Left cardiac atrium (tissue), 4 donors: ENCODE results near the gene ITGB6. TPM values are rescaled to one million over a fixed set of nuclear protein-coding genes. Genes with fewer than 3 reads are reported as not detected.

Source experiments
- ATAC-seq, 2 donors: fragments of 200-7000 bp; cut with Tn5 transposase; one replicate each; pipeline ENCODE4 v1.9.1; 2020; ENCODE audit warnings: mild to moderate bottlenecking in 2 of 2, moderate library complexity in 2 of 2
- DNase-seq: peaks from one replicate; pipeline ENCODE4 v3.0.0-alpha.2; 2020
- intact Hi-C, 2 donors: fragments of 100-400 bp; cut with DNase I; formaldehyde crosslinking; loops; one replicate each; pipeline versions ENCODE4 v1.14.1 to v1.15.1; 2022 to 2023
- total RNA-seq, 2 donors: library from RNA; stranded (reverse); fragmentation: NEBNext Ultra II Directional; extraction: Animal tissue kit (Norgen Biotek cat#: 25700); gene quantifications; one replicate each; pipeline ENCODE4 v1.2.1, GENCODE V29; 2021
- donor health status: DM: no; HTN: yes; CAD: no.
- donor health status: DM: no; HTN: yes; CAD: no; lungs with severe emphysema.
- donor health status: DM: yes; HTN: yes; CAD: no.
- donor health status: Dilated cardiomyopathy.

Gene ITGB6
- total RNA-seq, 2 donors from 2014 or later: 0.77 to 0.86 TPM

DNA sequence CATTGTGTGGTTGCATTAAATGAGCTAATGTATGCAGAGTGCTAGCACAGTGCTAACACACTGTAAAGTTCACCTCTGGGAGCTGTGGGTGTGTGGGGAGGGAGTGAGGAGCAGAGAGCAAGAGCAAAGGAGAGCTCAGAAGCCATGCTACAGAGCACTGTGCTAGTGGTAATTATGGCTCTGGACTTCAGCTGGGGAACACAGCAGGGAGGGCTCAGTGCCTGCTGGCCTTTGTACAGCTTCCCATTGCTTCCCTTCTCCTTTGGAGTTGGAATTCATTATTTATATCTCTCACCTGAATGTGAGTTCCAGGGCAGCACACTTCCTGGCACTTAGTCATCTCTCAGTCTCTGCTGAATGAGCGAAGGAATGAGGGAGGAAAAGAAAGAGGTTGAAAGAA, 135.2 kb downstream of the ITGB6 start:
- ATAC-seq: no peak
- DNase-seq: no peak
- intact Hi-C loops: no loop called here

DNA sequence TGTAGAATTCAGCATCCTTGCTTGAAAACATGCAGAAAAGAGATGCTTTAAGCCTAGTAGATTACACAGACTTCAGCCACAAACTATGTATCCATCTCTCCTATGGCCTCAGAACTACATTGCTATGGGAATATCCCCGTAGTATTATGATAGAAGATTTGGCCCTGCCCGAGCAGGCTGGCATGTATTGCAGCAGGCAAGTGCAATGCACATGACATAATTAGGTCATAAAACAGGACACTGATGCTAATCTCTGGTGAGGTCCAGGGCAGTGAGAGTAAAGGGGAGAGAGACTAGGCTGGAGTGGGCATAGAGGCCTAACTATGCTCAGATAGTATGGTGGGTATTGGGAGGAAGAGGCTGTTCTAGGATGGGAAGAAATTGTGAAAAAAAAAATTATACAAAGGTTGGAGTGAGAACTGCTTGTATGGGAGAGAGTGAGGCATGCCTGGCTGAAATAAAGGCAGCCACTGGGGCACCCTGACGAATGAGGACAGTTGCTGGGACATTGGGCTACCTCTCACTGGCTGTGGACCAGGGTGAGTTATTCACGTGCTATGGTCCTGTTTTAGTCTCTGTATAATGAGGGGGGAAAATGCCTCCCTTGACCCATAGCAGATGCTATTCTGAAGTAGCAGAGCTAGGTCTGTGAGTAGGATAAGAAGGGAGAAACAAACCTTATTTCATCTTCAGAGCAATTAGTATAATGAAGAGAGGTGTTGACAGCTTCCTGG, 136.0 kb downstream of the ITGB6 start:
- DNase-seq: no peak
- intact Hi-C loops: no loop called here
- peak in 1 of 2 donors; percentile 53 for ATAC-seq

DNA sequence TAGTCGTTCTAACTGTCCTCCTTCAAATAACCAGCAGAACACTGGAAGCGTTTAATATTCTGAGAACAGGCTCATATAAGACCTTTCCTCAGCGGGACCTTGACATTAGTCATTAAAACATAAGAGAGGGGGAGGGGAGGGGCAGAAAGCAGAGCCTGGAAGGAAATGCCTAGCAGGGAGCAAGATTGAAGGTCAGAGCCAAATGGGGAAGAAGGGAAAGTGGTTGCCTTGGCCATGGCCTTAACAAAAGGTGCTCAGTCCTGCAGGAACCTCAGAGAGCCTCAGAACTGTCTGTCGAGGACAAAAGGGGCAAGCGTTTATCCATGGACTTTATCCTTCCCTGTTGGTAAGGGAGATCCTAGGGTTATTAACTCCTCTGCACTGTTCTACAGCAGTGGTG, 136.8 kb downstream of the ITGB6 start:
- no peak for DNase-seq
- ATAC-seq: peak in 1 of 2 donors; percentile 6
- intact Hi-C loops: no loop called here

DNA sequence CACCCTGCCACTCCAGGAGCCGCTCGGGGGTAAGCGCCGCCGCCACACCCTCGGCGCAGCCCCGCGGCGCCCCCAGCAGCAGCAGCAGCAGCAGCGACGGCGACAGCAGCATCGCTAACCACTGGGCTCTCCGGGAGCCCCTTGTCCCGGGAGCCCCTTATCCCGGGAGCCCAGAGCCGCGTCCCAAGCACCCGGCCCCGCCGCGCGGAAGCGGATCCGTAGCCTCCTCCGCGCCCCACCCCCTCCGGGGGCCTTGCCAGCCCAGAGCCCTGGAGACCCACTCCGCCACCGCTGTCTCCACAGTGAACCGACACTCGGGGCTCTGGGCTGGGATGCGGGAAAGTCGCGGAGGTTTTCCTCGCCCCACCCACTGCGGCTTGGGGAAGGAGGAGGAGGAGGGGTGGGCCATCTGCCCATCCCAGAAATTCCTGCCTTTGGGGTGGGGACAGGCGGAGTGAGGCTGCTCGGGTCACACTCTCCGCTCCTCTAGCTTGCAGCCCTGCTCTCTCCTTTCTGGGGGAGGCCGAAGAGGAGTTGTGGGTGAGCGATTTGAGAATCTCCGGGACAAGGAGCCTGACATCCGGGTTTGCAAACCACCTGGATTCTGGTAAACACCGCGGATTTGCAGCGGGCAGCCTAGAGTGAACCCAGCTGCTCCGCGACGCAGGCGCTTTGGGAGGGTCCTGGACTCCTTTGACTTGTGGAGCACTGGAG, 137.6 kb downstream of the ITGB6 start, which contains the start of gene PLA2R1:
Gene PLA2R1 (minus strand): TSS at position 324 of the 714 bp plus-strand sequence. CDS start 212 bp downstream, at position 112.
- intact Hi-C loops: no loop called here
- DNase-seq (peak; percentile 59), ATAC-seq (peak; percentile 79 to 84)

DNA sequence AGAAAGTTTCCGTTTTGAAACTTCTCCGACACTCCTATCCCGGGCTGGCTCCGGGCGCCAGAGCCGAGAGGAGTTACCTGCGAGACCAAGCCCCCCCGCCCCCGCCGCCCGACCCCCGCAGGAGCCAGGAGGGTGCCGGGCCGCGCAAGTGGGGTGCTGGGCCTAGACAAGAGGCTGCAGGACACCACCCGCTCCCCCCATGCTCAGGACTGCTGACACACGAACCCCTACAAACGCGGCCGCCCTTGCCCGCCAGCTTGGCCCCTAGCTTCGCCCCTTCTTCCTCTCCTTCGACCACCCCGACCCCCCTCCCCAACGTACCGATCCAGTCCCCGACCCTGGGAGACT, 138.2 kb downstream of the ITGB6 start:
- DNase-seq (peak; percentile 31), ATAC-seq (peak; percentile 13 to 42)
- intact Hi-C loops: no loop called here

DNA sequence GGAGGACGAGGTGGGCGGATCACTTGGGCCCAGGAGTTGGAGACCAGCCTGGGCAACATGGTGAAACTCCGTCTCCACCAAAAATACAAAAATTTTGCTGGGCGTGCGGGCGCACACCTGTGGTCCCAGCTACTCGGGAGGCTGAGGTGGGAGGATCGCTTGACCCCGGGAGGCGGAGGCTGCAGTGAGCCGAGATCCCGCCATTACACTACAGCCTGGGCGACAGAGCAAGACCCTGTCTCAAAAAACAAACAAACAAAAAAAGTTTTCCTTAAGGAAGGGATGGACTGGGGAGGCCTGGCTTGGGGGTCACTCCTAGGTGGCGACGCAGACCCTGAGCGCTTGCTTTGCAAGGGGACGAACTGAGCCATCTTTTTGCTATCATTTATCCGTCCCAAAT, 138.5 kb downstream of the ITGB6 start:
- intact Hi-C loops: no loop called here
- DNase-seq (no peak), ATAC-seq (no peak)

DNA sequence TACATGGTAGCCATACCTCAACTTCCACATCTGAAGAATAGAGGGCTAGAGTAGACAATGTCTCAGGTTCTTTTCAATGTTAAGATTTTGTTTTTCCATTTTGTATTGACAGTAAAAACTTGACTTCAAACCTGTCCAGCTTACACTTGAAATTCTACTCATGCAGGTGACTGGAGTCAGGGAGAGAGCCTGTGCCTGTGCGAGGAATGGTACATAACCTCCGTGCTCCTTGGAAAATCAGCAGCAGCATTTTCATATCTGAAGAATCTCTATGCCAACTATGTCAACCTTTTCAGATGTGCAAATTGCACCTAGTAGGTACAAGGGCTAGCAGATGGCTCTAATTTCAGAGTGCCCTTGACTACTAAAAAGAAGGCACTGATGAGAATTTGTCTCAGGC, 139.8 kb downstream of the ITGB6 start:
- ATAC-seq: no peak
- intact Hi-C loops: no loop called here

DNA sequence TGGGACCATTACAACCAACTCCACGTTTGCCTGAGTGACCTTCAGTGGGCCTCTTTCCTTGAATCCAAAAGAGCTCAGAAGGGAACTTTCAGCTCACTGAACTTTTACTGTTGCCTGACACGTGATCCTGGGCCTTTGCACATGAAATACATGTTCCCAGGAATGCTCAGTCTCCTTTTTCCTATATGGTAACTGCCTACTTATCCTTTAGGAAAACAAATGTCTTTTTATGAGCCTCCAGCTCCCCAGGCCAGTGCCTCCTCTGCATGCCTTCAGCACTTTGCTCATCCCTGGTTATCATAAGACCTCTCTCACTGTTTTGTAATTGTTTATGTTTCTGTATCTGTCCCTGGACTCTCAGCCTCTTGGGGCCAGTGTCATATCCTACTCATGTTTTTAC, 142.7 kb downstream of the ITGB6 start:
- ATAC-seq: no peak
- no peak for DNase-seq
- intact Hi-C loops: no loop called here

More for the DNA sequence above, 139.8 kb downstream of the ITGB6 start:
- DNase-seq: no peak

DNA sequence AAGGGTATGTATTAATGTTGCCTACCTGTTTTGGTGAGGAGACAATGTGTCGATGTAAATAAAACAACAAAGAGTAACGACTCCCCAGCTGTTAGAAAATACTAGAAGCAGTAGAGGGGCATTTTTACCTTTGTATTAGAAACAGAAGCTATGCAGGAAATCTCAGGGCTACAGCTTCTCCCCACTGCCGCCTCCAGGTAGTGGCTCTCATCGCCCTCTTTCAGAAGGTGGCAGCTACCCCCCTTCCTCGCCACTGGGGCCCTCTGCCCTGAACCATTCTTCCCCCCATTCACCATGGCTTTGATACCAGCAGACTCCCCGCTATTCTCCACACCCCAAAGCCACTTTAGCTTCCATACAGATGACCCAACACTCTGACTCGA, 144.4 kb downstream of the ITGB6 start:
- no peak for DNase-seq
- ATAC-seq: no peak
- intact Hi-C loops: no loop called here

DNA sequence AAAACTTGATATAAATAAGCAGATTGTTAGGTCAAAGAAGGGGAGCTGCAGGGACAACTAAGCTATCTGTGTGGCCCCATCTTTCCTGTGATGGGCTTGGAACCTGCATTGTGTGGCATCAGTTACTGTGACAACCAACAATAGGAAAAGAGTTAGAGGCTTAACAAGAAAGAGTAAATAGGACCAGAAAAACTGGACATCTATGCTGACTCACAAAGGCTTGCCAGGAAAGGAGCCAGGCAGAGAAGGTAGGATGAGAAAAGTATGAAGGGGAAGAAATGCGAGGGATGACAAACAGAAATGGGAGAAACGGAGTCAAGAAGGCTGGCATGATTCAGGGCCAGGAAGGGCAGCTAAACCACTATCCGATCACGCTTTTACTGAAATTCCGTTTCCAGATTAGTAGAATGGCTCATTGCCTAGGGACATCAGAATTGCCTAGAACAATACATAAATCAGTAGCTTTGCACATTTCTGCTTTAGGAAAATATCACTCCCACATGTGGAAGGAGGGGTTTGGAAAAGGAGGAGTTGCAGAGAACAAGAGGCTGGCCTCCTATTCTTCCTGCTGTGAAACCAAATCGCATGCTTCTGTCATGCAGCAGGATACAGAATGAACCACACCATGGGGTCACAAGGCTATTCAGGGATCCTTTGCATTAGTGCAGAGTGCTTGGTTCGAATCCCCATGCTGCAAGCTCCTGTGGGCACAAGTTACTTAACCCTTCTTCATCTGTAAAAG, 144.9 kb downstream of the ITGB6 start:
- intact Hi-C loops: no loop called here
- ATAC-seq (peak in 1 of 2 donors; percentile 23), DNase-seq (no peak)

DNA sequence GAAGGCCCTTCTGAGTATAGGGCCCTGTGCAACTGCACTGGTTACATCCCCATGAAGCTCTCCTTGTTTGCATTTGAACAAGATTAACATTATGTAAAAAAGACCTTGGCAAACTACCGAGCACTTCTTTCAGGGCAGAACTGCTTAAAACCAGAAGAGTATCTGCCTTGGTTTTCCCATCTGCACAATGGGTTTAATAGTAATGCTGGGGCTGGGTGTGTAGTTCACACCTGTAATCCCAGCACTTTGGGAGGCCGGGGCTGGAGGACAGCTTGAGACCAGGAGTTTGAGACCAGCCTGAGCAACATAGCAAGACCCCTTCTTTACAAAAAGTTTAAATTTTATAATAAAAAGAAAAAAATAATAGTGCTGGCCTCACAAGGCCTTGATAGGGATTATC, 146.1 kb downstream of the ITGB6 start:
- intact Hi-C loops: no loop called here
- ATAC-seq (no peak), DNase-seq (no peak)

DNA sequence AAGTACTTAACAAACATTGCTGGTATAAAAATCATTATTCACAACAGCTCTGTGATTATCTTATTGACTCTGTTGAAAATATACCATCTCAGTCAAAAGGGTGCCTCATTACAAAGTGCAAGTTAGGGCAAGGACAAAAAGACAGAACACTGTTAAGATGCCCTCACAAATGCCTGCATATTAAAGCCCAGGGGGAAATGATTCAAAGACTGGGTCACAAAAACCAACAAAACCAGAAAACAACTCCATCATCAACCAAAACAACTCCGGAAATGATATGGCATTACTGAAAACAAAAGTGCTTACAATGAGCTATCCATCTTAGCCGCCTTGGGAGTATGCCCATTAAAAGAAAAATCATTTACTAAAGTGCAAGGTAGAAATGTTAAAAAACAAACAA, 147.5 kb downstream of the ITGB6 start:
- no peak for ATAC-seq
- DNase-seq: no peak
- intact Hi-C loops: no loop called here

DNA sequence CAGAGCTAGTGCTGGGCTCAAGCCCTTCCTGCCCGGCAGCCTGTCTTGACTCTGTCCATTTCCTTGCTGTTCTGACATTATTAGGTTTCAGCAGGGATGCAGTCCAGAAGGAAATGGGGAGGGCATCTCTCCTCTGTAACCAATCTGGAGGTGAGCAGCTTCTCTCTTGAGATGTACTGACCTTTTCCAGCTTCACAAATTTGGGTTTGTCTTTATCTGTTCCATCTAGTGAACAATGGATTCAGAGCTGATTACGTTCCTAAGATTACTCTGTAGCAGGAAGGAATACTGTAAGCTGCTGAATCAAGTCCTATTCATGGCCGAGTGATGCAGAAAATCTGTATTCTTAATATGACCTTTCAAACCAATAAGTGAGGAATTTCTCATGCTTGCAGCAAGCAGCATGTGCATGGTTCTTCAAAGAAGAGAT, 148.7 kb downstream of the ITGB6 start:
- no peak for ATAC-seq
- intact Hi-C loops: no loop called here
- DNase-seq: no peak

DNA sequence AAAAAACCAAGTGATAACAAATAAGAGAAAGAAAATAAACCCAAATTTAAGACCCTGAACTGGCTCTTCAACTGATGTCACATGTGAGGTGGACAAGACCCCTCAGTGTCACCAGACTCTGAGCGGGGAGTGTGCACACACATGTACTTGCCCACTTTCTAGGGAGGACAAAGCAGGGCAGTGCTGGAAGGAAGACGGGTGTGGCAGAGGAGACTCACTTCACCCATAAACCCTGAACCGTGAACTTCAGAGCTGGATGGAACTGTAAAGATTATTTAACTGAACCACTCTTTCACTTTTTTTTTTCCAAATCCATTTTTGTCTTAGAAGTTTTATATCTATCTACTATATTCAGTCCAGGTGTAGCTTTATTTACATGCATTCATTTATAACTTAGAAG, 149.9 kb downstream of the ITGB6 start:
- DNase-seq (no peak), ATAC-seq (no peak)
- intact Hi-C loops: no loop called here

Other genes starting within 250 kb of the ITGB6 start
- 1 to 10 TPM; 3.2 to 4.2 TPM for gene PLA2R1, start 137.7 kb downstream of the ITGB6 start, total RNA-seq